Central memory CD4-positive, alpha-beta T cell (primary cell): Measurements from ENCODE around the gene KRTAP4-6.
"Not testable (repeated sequence)": the region's sequence is repeated elsewhere in the genome, so short reads cannot be mapped to it uniquely, and the experiment has no call there.

Experiments
- DNase-seq: peaks from one replicate; pipeline ENCODE4 v3.0.0; 2022
- total RNA-seq, 3 experiments: gene quantifications; one replicate each; lab custom pipeline; 2026; lab: John Stamatoyannopoulos, UW

The KRTAP4-6 gene
- 0 to 0.39 (median 0) reads per million in 3 experiments for total RNA-seq

DNA sequence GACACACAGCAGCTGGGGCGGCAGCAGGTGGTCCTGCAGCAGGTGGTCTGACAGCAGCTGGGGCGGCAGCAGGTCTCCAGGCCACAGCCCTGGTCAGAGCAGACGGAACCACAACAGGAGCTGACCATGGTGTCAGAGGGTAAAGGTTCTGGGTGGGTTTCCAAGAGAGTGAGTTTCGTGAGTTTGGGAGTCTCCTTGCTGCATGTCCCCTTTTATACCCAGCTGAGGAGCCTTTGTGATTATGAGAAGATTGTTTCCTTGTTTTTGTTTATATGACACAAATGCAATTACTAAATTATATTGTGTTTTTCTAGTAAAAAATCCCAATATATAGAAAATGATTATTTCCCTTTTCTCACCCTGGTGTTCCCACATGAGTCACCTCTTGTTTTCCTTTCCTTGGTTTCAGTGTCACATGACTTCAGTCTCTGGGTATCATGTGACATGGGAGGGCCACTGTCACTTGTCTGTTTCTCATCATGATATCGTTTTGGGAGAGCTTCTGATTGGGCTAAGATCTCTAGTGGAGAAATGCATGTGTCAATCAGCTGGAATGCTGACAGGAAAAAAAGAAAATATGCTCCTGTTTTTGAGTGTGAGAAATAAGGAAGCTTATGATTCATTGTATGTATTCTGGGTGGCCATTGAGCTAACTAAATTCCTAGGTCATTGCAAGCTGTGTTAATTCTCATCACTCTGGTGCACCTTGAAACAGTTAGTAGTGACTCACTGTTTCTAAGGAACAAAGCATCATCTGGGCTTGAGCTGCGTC, at the start of gene KRTAP4-6:
KRTAP4-6 (minus strand) TSS at position 185 of the 772 bp plus-strand sequence; CDS start at position 128, 57 bp downstream.
- DNase-seq = no peak

DNA sequence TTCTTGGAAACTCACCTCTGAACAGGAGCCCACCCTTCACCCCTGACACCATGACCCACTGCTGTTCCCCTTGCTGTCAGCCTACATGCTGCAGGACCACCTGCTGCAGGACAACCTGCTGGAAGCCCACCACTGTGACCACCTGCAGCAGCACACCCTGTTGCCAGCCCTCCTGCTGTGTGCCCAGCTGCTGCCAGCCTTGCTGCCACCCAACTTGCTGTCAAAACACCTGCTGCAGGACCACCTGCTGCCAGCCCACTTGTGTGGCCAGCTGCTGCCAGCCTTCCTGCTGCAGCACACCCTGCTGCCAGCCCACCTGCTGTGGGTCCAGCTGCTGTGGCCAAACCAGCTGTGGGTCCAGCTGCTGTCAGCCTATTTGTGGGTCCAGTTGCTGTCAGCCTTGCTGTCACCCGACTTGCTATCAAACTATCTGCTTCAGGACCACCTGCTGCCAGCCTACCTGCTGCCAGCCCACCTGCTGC, 49.5 kb upstream of the KRTAP4-6 start, which contains the start of gene KRTAP9-1:
KRTAP9-1 (plus strand) TSS at position 51 of the 482 bp plus-strand sequence; CDS start at position 51, 0 bp downstream.
- DNase-seq = not testable (repeated sequence)

DNA sequence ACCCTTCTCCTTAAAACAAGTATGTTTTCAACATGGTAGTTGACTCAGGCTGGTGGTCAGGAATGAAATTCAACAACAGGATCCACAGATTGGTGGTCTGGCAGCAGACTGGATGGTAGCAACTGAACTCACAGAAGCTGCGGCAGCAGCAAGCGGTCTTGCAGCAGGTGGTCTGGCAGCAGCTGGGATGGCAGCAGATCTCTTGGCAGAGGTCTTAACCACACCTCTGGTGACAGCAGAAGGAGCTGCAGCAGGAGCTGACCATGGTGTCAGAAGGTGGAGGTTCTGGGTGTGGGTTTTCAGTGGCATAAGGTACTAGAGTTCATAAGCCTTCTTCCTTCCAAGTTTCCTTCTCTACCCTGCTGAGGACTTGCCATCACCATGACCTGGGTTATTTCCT, 46.5 kb upstream of the KRTAP4-6 start:
- DNase-seq = no peak

DNA sequence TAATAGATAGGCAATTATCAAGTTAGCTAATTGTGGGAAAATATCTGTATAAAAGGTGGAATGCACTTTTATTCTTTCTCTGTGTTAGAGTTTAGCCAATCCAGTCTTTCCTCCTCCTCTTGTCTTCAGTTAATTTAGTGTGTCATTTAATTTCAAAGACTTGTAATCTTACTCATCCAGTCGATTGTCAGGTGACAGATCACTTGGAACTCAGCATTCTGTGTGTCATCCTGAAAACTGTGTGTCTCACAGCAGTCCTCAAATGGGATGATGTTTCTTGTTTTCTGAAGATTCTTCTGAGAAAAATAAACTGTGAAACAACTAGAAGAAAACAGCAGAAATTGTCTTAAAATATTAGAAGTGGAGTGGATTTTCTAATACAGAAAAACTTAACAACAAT, 44.7 kb upstream of the KRTAP4-6 start:
- no peak for DNase-seq

DNA sequence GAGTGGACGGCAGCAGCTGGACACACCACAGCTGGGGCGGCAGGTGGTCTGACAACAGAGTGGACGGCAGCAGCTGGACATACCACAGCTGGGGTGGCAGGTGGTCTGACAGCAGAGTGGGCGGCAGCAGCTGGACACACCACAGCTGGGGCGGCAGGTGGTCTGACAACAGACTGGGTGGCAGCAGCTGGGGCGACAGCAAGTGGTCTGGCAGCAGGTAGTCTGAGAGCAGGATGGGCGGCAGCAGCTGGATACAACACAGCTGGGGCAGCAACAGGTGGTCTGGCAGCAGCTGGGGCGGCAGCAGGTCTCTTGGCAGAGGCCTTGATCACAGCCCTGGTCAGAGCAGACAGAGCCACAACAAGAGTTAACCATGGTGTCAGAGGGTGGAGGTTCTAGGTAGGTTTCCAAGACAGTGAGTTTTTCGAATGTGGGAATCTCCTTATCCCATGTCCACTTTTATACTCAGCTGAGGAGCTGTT, 44.2 kb upstream of the KRTAP4-6 start, which contains the start of gene KRTAP4-1:
KRTAP4-1 (minus strand) TSS at position 432 of the 482 bp plus-strand sequence; CDS start at position 375, 57 bp downstream.
- DNase-seq = no peak

DNA sequence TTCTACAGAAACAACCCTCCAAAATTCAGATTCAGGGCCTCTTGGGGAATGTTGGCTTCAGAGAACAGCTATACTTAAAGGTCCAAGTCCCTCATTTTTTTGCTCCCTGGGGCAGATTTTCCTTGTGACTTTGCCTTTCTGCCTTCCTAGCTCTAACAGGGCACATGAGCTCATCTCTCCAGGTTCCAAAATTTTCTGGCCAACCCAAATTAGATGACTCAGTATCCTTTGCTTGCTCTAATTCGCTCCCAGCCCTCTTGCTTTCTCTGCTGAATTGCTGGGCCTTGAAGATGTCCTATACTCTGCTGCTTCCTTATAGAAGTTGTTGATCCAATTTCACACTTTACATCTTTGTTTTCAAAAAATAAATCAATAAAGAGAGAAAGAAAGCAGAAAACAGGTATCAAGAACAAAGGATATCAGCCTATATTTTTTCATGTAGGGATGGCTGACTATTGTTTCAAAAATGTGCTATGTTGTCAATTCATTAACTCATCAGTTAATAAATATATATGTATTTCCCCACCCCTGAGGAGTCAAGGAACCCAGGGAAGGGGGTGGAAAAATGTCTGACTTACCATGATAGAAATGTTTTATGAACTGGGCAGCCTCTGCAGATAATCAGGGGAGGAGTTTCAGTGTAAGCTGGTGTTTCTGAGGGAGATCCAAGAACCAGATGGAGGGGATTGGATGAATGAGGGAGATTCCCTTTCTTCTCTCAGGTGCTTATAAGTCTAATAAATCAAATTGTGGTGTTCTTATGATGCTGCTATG, 38.7 kb upstream of the KRTAP4-6 start:
- DNase-seq = no peak

DNA sequence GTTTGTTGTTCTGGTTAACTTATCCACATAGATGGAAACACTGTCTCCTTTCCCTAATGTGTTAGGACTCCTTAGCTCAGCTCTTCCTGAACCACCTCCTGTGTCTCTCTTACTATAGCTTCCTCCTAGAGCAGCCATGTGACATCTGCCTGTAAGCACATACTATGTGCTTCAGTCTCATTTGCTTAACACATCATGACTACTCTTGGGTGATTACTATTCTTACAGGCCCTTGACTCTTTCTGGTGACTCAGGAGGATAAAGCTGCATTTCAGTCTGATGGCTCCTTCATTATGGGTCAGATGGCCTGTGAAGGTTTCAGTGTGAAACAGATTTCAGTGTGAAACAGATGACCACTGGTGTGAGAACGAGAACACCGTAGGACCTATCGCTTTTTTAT, 38.0 kb upstream of the KRTAP4-6 start:
- DNase-seq = no peak

DNA sequence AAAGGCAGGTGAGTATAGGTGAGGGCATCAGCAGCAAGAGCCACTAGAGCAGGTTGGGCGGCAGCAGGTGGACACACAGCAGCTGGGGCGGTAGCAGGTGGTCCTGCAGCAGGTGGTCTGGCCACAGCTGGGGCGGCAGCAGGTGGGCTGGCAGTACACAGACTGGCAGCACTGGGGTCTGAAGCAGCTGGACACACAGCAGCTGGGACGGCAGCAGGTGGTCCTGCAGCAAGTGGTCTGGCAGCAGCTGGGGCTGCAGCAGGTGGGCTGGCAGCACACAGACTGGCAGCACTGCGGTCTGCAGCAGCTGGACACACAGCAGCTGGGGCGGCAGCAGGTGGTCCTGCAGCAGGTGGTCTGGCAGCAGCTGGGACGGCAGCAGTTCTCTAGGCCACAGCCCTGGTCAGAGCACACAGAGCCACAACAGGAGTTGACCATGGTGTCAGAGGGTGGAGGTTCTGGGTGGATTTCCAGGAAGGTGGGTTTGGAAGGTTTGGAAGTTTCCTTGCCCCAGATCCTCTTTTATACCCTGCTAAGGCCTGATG, 37.5 kb upstream of the KRTAP4-6 start, which contains the start of gene KRTAP4-2:
KRTAP4-2 (minus strand) TSS at position 495 of the 545 bp plus-strand sequence; CDS start at position 438, 57 bp downstream.
- DNase-seq = no peak

DNA sequence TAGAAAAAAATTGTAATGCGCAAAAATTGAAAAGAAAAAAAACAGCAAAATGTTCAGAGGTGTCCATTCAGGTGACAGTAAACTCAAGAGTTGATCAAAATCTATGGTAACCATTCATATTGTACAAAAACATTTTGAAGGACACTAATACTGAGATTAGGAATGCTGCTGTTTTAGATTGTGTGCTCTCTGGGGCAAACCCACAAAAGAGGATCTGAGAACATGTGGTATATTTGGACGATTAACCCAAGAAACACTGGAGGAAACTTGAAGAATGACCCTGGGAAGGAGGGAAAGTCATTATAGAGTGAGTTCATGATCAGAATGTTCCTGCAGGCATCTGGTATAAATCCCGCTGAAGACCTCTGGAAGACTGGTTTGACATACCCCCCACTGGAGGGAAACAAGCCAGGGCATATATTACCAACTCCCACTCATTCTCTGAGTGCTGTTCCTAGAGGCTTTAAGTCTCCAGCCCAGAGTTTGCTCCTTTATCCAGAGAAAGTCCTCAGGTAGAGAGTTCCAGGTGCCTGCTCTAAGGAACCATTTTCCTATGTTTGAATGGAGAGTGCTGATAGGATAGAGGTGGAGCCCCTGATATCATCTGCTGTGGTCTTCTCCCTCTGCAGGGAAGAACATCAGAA, 36.5 kb upstream of the KRTAP4-6 start:
- DNase-seq = no peak

DNA sequence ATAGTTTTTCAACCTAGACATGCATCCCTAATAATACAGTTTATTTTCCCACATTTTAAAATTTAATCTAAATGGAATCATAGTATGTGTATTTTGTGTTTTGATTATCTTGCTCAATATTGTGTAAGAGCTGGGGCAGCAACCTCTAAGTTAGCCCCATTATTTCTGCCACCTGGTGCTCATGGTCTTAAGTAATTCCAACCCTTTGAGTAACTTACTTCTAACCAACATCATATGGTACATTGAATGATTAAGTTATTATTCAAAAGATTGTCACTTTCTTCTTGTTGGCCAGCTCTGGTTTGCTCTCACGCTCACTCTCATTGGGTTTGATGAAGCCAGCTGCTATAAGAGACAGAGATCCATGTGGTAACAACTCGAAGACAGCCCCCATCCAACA, 31.5 kb upstream of the KRTAP4-6 start:
- DNase-seq = no peak

DNA sequence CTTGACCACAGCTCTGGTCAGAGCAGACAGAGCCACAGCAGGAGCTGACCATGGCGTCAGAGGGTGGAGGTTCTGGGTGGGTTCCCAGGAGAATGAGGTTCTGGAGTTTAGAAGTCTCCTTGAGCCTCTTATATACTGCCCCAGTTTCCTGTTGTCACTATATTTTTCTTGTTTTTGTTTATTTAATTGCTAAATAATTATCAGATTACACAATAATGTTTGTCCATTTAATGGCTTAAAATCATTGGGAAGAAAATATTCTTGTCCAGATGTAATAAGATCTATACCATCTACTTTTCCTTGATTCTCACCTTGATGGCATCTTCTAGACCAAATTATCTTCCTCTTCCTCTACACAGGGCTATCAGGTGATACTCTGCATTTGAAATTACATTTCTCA, 27.8 kb upstream of the KRTAP4-6 start, which contains the start of gene KRTAP4-3:
KRTAP4-3 (minus strand) TSS at position 101 of the 400 bp plus-strand sequence; CDS start at position 52, 49 bp downstream.
- no peak for DNase-seq

DNA sequence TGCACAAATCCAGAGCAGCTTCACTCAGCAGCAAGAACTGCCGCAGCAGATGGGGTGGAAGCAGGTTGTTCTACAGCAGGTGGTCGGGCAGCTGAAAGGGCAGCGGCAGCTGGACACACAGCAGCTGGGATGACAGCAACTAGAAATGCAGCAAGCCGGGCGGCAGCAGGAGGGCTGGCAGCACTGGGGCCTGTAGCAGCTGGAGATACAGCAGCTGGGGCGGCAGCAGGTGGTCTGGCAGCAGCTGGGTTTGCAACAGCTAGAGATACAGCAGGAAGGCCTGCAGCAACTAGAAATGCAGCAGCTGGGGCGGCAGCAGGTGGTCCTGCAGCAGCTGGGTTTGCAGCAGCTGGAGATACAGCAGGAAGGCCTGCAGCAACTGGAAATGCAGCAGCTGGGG, 27.2 kb upstream of the KRTAP4-6 start:
- DNase-seq = no peak

DNA sequence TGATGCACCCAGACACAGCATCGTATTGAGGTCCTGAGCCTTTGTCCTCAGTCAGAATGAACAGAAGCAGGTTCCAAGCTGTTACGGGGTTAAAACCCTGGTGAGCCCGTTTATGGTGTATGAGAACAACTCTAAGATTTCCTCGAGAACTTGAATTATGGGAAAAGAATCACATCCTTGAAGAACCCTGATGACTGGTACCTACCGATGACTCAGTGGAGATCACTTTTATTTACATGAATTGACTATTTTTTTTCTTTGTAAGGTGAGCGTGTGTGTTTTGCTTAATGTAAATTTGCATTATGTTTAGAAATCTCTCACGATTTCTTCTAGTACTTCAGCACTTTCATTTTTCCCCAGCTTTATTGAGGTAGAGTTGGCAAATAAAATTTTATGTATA, 23.5 kb upstream of the KRTAP4-6 start:
- no peak for DNase-seq

DNA sequence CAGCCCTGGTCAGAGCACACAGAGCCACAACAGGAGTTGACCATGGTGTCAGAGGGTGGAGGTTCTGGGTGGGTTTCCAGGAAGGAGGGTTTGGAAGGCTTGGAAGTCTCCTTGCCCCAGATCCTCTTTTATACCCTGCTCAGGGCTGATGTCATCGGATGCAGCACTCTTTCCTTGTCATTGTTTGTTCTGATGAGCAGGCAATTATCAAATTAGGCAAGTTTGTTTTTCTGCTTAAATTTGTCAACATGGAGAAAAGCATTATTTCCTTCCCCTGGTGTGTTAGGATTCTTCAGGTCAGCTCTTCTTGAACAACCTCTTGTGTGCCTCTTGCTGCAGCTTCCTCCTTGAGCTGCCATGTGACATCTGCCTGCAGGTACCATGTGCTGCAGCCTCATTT, 20.3 kb upstream of the KRTAP4-6 start, which contains the start of gene KRTAP4-4:
KRTAP4-4 (minus strand) TSS at position 101 of the 400 bp plus-strand sequence; CDS start at position 44, 57 bp downstream.
- no peak for DNase-seq

DNA sequence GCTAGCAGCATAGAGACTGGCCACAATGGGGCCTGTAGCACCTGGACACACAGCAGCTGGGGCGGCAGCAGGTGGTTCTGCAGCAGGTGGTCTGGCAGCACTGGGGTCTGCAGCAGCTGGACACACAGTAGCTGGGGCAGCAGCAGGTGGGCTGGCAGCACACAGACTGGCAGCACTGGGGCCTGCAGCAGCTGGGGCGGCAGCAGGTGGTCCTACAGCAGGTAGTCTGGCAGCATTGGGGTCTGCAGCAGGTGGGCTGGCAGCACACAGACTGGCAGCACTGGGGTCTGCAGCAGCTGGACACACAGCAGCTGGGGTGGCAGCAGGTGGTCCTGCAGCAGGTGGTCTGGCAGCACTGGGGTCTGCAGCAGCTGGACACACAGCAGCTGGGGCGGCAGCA, 19.8 kb upstream of the KRTAP4-6 start:
- DNase-seq = not testable (repeated sequence)

DNA sequence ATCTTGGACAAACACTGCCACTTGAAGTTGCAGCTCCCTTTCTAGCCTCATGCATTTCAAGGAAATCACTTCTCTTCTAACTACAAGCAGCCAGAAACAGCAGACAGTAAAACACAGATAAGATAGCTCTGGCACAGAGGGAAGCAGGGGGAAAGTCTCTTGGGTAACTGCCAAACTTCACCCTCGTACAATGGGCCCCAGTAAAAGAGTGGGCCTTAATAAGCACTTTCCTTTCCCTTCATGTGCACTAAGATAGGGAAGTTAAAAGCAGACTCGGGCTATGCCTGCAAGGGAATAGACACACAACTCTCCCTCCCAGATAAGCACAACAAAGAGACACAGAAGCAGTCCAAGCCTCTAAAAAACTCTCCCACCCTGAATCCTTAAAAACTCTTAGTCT, 13.5 kb upstream of the KRTAP4-6 start:
- no peak for DNase-seq

DNA sequence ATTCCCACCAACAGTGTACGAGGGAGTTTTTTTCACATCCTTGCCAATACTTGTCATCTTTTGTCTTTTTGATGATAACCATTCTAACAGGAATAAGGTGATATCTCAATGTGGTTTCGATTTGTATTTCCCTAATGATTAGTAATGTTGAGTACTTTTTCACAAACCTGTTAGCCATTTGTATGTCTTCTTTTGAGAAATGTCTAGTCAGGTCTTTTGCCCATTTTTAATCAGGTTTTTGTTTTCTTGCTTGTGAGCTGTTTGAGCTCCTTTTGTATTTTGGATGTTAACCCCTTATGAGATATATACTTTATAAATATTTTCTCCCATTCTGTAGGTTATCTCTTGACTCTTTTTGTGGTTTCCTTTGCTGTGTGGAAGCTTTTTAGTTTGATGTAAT, 11.2 kb upstream of the KRTAP4-6 start:
- no peak for DNase-seq

DNA sequence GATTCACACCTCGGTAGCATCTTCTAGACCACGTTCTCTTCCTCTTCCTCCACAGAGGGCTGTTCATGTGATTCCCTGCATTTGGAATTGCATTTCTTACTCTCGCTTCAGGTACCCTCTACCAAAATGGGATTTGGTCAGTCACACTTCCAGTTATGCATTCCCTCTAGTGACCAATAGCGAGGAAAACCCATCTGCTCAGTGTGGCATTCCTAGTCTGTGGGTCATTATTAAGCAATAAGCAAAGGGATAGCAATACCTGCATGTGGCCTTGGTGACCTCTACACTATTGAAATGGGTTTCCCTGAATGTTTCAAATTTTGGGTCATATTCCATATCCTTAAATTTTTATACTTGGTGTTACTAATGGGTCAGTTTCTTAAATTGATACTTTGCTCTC, 9.7 kb upstream of the KRTAP4-6 start:
- DNase-seq = no peak

DNA sequence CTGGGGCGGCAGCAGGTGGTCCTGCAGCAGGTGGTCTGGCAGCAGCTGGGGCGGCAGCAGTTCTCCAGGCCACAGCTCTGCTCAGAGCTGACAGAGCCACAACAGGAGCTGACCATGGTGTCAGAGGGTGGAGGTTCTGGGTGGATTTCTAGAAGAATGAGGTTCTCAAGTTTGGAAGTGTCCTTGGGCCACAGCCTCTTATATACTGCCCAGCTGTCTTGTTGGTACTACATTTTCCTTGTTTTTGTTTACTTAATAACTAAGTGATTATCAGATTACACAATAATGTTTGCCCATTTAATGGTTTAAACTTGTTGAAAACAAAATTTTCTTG, 9.3 kb upstream of the KRTAP4-6 start, which contains the start of gene KRTAP4-5:
KRTAP4-5 (minus strand) TSS at position 174 of the 334 bp plus-strand sequence; CDS start at position 116, 58 bp downstream.
- no peak for DNase-seq

DNA sequence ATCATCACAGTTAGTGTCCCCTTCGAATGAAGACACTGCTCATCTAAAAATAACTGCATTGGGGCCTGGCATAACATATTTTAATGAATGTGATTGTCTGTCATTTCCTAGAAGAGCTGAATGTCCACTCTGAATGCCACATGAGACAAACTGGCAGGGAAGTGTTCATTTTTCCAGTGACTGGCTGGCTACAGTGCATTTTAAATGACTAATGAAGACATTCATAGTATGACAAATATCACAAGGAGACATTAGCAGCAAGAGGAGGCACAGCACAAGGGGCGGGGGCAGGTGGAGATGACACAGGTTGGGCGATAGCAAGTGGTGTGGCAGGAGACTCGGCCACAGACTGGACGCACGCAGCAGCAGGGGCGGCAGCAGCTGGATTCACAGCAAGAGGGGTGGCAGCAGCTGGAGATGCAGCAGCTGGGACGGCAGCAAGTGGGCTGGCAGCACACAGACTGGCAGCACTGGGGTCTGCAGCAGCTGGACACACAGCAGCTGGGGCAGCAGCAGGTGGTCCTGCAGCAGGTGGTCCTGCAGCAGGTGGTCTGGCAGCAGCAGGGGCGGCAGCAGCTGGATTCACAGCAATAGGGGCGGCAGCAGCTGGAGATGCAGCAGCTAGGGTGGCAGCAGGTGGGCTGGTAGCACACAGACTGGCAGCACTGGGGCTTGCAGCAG, 8.8 kb upstream of the KRTAP4-6 start:
- not testable (repeated sequence) for DNase-seq

DNA sequence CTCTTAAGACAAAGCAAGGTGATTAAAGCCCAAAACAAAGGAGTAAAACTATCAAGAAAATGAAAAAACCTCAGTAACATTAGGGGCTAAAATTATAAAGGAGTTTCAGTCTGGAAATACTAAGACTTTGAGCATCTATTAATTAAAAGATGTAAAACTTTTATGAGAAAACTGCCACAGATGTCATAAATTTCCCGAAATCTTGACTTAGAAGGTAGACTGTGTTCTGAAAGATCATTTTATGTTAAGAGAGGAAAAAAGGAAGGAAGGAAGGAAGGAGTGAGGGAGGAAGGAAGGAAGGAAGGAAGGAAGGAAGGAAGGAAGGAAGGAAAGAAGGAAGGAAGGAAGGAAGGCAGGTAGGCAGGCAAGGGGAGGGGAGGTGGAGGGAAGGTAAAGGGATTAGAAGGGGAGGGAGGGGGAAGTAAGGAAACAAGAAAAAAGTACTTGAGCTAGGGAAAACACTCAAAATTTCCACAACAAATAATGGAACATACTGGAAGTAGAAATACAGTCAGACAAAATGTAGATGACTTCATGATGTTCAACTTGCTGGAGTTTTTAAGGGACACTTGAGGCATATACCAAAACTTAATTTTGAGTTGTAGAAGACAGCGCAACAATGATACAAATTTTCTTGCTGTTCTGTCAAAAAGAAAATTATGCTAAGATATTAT, 7.3 kb upstream of the KRTAP4-6 start:
- no peak for DNase-seq
